Neutrophil (primary cell): ENCODE results near the gene ADAMTS2.

Source experiments
- H3K27ac ChIP-seq: fragments of 200-600 bp; sonication (generic); 2 replicates; pipeline ENCODE4 v1.5.1; 2016; ENCODE audit warnings: mild to moderate bottlenecking, moderate library complexity
- H3K27me3 ChIP-seq: fragments of 200-600 bp; sonication (generic); 2 replicates; pipeline ENCODE4 v1.6.0; 2016; ENCODE audit warnings: mild to moderate bottlenecking
- H3K36me3 ChIP-seq: fragments of 200-600 bp; sonication (generic); 2 replicates; pipeline ENCODE4 v1.5.1; 2017
- H3K4me1 ChIP-seq, 2 experiments: fragments of 200-600 bp in 1 of 2; sonication (generic) in 1 of 2; 1 replicate in 1 of 2; 2 replicates in 1 of 2; pipeline versions ENCODE4 v1.5.1 to v1.6.1; 2013 to 2016; ENCODE audit warnings: low read depth in 1 of 2, low read length in 1 of 2, mild to moderate bottlenecking in 1 of 2, moderate library complexity in 1 of 2; ENCODE audit not compliant: control insufficient read depth in 1 of 2, insufficient read depth in 1 of 2
- H3K4me3 ChIP-seq, 2 experiments: fragments of 200-600 bp in 1 of 2; sonication (generic) in 1 of 2; 1 replicate in 1 of 2; 2 replicates in 1 of 2; pipeline ENCODE4 v1.5.1; 2013 to 2016; ENCODE audit warnings: low read depth in 1 of 2, low read length in 1 of 2, mild to moderate bottlenecking in 1 of 2, moderate library complexity in 1 of 2
- H3K9me3 ChIP-seq: fragments of 200-600 bp; sonication (generic); 2 replicates; pipeline ENCODE4 v1.5.1; 2016
- TF ChIP-seq, protein P1 (sequence below): fragments of 200-600 bp; sonication (generic); IDR thresholded peaks from 2 replicates; pipeline ENCODE4 v1.5.1; 2016; ENCODE audit warnings: antibody characterized with exemption

ADAMTS2 gene

DNA sequence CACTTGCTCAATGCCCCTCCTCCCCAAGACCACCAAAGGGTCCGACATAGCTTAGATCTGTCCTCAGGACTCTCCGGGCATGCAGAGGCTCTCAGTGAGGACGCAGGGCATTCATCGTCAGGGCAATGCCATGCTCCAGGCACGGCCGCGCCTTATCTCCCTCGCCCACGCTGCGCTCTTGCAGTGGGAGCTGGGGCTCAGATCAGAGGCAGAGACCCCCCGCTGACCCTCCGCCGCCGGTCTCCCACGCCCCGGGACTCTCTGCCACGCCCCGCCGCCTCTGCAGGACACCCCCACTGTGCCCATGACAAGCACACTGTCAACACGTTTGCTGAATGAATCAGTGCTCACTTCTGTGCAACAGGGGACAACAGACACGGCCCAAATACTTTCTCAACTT lies 140.7 kb downstream of the ADAMTS2 start:
- Histone ChIP-seq H3K4me3 (no peak overlapping the region), H3K4me1 (no peaks in the 10 kb centered on the region), H3K36me3 (no peaks in the 10 kb centered on the region), H3K27me3 (no peaks in the 10 kb centered on the region), H3K27ac (no peak overlapping the region), H3K9me3 (no peaks in the 10 kb centered on the region)
- TF ChIP-seq, protein P1, sequence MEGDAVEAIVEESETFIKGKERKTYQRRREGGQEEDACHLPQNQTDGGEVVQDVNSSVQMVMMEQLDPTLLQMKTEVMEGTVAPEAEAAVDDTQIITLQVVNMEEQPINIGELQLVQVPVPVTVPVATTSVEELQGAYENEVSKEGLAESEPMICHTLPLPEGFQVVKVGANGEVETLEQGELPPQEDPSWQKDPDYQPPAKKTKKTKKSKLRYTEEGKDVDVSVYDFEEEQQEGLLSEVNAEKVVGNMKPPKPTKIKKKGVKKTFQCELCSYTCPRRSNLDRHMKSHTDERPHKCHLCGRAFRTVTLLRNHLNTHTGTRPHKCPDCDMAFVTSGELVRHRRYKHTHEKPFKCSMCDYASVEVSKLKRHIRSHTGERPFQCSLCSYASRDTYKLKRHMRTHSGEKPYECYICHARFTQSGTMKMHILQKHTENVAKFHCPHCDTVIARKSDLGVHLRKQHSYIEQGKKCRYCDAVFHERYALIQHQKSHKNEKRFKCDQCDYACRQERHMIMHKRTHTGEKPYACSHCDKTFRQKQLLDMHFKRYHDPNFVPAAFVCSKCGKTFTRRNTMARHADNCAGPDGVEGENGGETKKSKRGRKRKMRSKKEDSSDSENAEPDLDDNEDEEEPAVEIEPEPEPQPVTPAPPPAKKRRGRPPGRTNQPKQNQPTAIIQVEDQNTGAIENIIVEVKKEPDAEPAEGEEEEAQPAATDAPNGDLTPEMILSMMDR = no peak

DNA sequence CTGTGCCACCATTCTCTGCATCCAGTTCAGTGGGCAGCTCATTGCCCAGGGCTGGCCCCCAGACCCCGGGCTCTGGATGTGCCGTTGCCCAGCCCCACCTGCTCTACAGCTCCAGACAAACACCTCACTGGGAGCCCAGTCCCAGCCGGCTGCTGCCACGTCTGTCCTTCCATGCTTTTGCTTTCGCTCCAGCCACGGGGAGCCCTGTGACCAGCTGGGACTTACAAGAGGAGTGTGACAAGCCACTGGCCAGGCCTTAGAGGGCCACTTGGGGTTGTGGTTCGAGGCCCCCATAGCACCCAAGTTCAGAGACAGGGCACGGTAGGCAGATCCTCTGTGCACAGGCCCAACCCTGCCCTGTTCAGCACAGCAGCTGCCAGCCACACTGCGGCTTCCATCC lies 142.0 kb downstream of the ADAMTS2 start:
- no peaks in the 10 kb centered on the region for H3K9me3 ChIP-seq
- no peak overlapping the region for H3K4me3 ChIP-seq
- no peaks in the 10 kb centered on the region for H3K36me3 ChIP-seq
- H3K27me3 ChIP-seq = no peaks in the 10 kb centered on the region
- TF ChIP-seq, protein P1 = no peak
- no peak overlapping the region for H3K27ac ChIP-seq
- H3K4me1 ChIP-seq = no peaks in the 10 kb centered on the region

DNA sequence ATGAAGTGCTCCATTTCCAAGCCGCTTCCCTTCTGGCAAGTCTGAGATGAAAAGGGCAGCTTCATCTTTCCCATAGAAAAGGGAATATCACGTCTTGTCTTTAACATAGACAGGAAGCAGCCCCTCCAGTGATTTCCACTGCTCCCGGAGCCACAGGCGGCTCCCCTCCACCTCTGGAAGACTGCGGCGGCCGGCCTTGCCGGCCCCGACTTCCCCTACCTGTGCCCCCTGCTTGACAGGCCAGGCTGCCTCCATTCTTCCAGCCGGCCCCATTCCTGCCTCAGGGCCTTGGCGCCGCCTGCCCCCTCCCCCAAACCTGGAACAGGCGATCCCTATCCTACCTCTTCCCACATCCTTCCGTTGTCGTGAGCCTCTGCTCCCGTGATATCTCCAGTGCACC lies 143.3 kb downstream of the ADAMTS2 start:
- TF ChIP-seq, protein P1 = no peak
- Histone ChIP-seq H3K36me3 (no peaks in the 10 kb centered on the region), H3K4me1 (no peaks in the 10 kb centered on the region), H3K27me3 (no peaks in the 10 kb centered on the region), H3K27ac (no peak overlapping the region), H3K4me3 (no peak overlapping the region), H3K9me3 (no peaks in the 10 kb centered on the region)

DNA sequence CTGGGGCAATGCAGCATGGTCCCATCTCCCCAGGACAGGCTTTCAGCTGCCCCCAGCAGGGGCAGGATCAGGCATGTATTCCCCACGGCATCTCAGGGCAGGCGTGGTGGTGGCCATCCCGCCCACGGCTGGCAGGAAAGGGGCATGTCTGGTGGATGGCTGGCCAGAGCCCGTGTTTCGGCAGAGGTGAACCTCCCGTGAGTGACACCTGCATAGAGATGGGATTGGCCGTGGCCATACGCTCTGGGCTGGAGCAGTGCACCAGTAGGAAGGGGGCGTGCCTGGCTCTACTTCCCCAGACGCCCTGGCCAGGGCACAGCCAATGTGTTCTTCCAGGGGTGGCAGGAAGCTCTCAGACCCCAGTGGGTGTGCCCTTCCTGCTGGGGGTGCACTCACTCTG lies 146.0 kb downstream of the ADAMTS2 start:
- Histone ChIP-seq H3K4me3 (no peak overlapping the region), H3K9me3 (no peaks in the 10 kb centered on the region), H3K4me1 (no peaks in the 10 kb centered on the region), H3K27me3 (no peaks in the 10 kb centered on the region), H3K36me3 (no peaks in the 10 kb centered on the region), H3K27ac (no peak overlapping the region)
- TF ChIP-seq, protein P1 = no peak

DNA sequence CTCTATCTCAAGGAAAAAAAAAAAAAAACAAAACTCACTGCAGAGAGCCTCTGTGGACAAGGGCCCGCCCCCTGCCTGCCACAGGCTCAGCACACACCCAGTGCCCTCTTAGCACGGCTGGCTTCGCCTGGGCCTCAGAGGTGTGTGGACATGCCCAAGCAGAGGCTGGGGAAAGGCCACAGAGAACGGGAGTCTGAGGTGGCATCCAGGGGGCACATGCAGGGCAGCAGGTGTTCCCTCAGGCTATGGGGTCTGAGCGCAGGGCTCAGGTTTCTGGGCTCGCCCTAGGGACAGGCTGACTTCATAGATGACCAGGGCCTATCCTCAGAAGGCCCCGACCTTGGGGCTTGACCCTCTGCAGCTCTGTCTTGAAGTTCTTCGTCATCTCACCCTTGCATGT lies 146.4 kb downstream of the ADAMTS2 start:
- TF ChIP-seq, protein P1 = no peak

More for the DNA sequence above, 146.4 kb downstream of the ADAMTS2 start:
- Histone ChIP-seq H3K27me3 (no peaks in the 10 kb centered on the region), H3K4me1 (no peaks in the 10 kb centered on the region), H3K9me3 (no peaks in the 10 kb centered on the region), H3K36me3 (no peaks in the 10 kb centered on the region), H3K27ac (no peak overlapping the region), H3K4me3 (no peak overlapping the region)
